HepG2 (cell line): ENCODE measurements around the gene GNAI2. TPM values are rescaled to one million over a fixed set of nuclear protein-coding genes. Genes with fewer than 3 reads are reported as not detected.

Experiments used
- BCL6 ChIP-seq: IDR thresholded peaks from 2 replicates; pipeline ENCODE4 v1.6.1; 2016; ENCODE audit warnings: missing genetic modification reagents, missing compliant biosample characterization
- CAMTA2 ChIP-seq: sonication (generic); formaldehyde crosslinking; IDR thresholded peaks from 2 replicates; pipeline ENCODE4 v1.4.0; 2020; ENCODE audit warnings: mild to moderate bottlenecking, missing genetic modification reagents, borderline replicate concordance
- FOXJ3 ChIP-seq: sonication (generic); formaldehyde crosslinking; IDR thresholded peaks from 2 replicates; pipeline ENCODE4 v1.4.0; 2020; ENCODE audit warnings: missing genetic modification reagents, mild to moderate bottlenecking, borderline replicate concordance
- HIC2 ChIP-seq: sonication (generic); formaldehyde crosslinking; IDR thresholded peaks from 2 replicates; pipeline ENCODE4 v1.9.0; 2022; ENCODE audit warnings: low read depth, missing genetic modification reagents
- JUND ChIP-seq: sonication (generic); formaldehyde crosslinking; IDR thresholded peaks from 2 replicates; pipeline ENCODE4 v1.8.0; 2022; ENCODE audit warnings: mild to moderate bottlenecking, missing genetic modification reagents
- PPARG ChIP-seq: conservative IDR thresholded peaks from 2 replicates; pipeline ENCODE4 v1.6.1; 2016; ENCODE audit warnings: missing biosample characterization, missing genetic modification reagents
- RARA ChIP-seq: IDR thresholded peaks from 2 replicates; pipeline ENCODE4 v1.6.1; 2016; ENCODE audit warnings: missing genetic modification reagents, missing compliant biosample characterization
- SALL1 ChIP-seq: sonication (generic); formaldehyde crosslinking; IDR thresholded peaks from 2 replicates; pipeline ENCODE4 v1.8.0; 2022; ENCODE audit warnings: mild to moderate bottlenecking, missing genetic modification reagents
- SAP130 ChIP-seq: IDR thresholded peaks from 2 replicates; pipeline ENCODE4 v1.6.1; 2016; ENCODE audit warnings: low read depth
- YEATS2 ChIP-seq: sonication (generic); formaldehyde crosslinking; IDR thresholded peaks from 2 replicates; pipeline ENCODE4 v1.4.0; 2020; ENCODE audit warnings: missing genetic modification reagents, borderline replicate concordance
- ZBTB7B ChIP-seq: sonication (generic); formaldehyde crosslinking; IDR thresholded peaks from 2 replicates; pipeline ENCODE4 v1.4.0; 2020; ENCODE audit warnings: missing genetic modification reagents
- ZNF710 ChIP-seq: sonication (generic); formaldehyde crosslinking; IDR thresholded peaks from 2 replicates; pipeline ENCODE4 v1.5.0; 2020; ENCODE audit warnings: mild to moderate bottlenecking, missing genetic modification reagents, borderline replicate concordance
- ZNF777 ChIP-seq: sonication (generic); formaldehyde crosslinking; IDR thresholded peaks from 2 replicates; pipeline ENCODE4 v1.4.0; 2020; ENCODE audit warnings: missing genetic modification reagents
- ZNF891 ChIP-seq: sonication (generic); formaldehyde crosslinking; IDR thresholded peaks from 2 replicates; pipeline ENCODE4 v1.5.0; 2020; ENCODE audit warnings: mild to moderate bottlenecking, missing genetic modification reagents
- polyA plus RNA-seq, 8 experiments: library from polyadenylated mRNA; depleted of rRNA in 3 of 8; stranded (reverse) in 7 of 8; unstranded in 1 of 8; fragments of >200 nt; fragmentation: Illumina TruSeq in 4 of 8; extraction: Trizol in 4 of 8; gene quantifications; 2 replicates each; pipeline versions ENCODE4 v1.2.1 to v1.2.3, GENCODE V29; 2011 to 2016; ENCODE audit warnings: low read depth in 4 of 8, missing spikeins in 1 of 8, mixed read lengths in 1 of 8; ENCODE audit not compliant: insufficient read depth in 1 of 8
- total RNA-seq, 5 experiments: library from RNA; depleted of rRNA; stranded (reverse); fragments of >200 nt; fragmentation: Illumina TruSeq; extraction: Trizol; gene quantifications; 2 replicates each; pipeline ENCODE4 v1.2.3, GENCODE V29; 2016; ENCODE audit warnings: low read depth in 1 of 5
- TF ChIP-seq, protein P1 (sequence below): sonication (generic); formaldehyde crosslinking; IDR thresholded peaks from 2 replicates; pipeline ENCODE4 v1.4.0; 2020; ENCODE audit warnings: low read depth, missing genetic modification reagents
- TF ChIP-seq, protein P2 (sequence below): IDR thresholded peaks from 2 replicates; pipeline ENCODE4 v1.6.1; 2016; ENCODE audit warnings: low read depth, missing genetic modification reagents, missing compliant biosample characterization

GNAI2 gene
- total and polyA plus RNA-seq, 2 of the 13 experiments (the other 11 are each of a cell fraction or from before 2014, with no cell fraction given), result 51.1 to 66.2 TPM

GRCh38 chr3:50203113-50203808 lies 32.7 kb upstream of the GNAI2 start (continued):
- TF ChIP-seq, protein P1, sequence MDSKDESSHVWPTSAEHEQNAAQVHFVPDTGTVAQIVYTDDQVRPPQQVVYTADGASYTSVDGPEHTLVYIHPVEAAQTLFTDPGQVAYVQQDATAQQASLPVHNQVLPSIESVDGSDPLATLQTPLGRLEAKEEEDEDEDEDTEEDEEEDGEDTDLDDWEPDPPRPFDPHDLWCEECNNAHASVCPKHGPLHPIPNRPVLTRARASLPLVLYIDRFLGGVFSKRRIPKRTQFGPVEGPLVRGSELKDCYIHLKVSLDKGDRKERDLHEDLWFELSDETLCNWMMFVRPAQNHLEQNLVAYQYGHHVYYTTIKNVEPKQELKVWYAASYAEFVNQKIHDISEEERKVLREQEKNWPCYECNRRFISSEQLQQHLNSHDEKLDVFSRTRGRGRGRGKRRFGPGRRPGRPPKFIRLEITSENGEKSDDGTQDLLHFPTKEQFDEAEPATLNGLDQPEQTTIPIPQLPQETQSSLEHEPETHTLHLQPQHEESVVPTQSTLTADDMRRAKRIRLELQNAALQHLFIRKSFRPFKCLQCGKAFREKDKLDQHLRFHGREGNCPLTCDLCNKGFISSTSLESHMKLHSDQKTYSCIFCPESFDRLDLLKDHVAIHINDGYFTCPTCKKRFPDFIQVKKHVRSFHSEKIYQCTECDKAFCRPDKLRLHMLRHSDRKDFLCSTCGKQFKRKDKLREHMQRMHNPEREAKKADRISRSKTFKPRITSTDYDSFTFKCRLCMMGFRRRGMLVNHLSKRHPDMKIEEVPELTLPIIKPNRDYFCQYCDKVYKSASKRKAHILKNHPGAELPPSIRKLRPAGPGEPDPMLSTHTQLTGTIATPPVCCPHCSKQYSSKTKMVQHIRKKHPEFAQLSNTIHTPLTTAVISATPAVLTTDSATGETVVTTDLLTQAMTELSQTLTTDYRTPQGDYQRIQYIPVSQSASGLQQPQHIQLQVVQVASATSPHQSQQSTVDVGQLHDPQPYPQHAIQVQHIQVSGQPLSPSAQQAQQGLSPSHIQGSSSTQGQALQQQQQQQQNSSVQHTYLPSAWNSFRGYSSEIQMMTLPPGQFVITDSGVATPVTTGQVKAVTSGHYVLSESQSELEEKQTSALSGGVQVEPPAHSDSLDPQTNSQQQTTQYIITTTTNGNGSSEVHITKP (CRISPR knock-in tag), result peak; percentile 83; the same call in 1 of the 2 replicates
- TF ChIP-seq SALL1 (CRISPR knock-in tag) (peak; percentile 90), JUND (no peak), HIC2 (CRISPR knock-in tag) (peak; percentile 70; the same call in 1 of the 2 replicates), ZNF777 (CRISPR knock-in tag) (no peak), ZNF891 (CRISPR knock-in tag) (peak; percentile 44; the same call in 1 of the 2 replicates), PPARG (no peak), ZBTB7B (CRISPR knock-in tag) (peak; percentile 87), FOXJ3 (peak; percentile 75; the same call in 1 of the 2 replicates), BCL6 (CRISPR knock-in tag) (peak; percentile 62), CAMTA2 (no peak), YEATS2 (peak; percentile 60; the same call in 1 of the 2 replicates), RARA (CRISPR knock-in tag) (peak; percentile 79), SAP130 (peak; percentile 78), ZNF710 (CRISPR knock-in tag) (0 out of 2 replicates have a peak, but pooled peaks have one; percentile 36)
- TF ChIP-seq, protein P2, sequence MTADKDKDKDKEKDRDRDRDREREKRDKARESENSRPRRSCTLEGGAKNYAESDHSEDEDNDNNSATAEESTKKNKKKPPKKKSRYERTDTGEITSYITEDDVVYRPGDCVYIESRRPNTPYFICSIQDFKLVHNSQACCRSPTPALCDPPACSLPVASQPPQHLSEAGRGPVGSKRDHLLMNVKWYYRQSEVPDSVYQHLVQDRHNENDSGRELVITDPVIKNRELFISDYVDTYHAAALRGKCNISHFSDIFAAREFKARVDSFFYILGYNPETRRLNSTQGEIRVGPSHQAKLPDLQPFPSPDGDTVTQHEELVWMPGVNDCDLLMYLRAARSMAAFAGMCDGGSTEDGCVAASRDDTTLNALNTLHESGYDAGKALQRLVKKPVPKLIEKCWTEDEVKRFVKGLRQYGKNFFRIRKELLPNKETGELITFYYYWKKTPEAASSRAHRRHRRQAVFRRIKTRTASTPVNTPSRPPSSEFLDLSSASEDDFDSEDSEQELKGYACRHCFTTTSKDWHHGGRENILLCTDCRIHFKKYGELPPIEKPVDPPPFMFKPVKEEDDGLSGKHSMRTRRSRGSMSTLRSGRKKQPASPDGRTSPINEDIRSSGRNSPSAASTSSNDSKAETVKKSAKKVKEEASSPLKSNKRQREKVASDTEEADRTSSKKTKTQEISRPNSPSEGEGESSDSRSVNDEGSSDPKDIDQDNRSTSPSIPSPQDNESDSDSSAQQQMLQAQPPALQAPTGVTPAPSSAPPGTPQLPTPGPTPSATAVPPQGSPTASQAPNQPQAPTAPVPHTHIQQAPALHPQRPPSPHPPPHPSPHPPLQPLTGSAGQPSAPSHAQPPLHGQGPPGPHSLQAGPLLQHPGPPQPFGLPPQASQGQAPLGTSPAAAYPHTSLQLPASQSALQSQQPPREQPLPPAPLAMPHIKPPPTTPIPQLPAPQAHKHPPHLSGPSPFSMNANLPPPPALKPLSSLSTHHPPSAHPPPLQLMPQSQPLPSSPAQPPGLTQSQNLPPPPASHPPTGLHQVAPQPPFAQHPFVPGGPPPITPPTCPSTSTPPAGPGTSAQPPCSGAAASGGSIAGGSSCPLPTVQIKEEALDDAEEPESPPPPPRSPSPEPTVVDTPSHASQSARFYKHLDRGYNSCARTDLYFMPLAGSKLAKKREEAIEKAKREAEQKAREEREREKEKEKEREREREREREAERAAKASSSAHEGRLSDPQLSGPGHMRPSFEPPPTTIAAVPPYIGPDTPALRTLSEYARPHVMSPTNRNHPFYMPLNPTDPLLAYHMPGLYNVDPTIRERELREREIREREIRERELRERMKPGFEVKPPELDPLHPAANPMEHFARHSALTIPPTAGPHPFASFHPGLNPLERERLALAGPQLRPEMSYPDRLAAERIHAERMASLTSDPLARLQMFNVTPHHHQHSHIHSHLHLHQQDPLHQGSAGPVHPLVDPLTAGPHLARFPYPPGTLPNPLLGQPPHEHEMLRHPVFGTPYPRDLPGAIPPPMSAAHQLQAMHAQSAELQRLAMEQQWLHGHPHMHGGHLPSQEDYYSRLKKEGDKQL (CRISPR knock-in tag), result peak; percentile 58; the same call in 1 of the 2 replicates
